Gastrocnemius medialis (tissue), 4 donors: ENCODE data around the gene ZNF518A.

Experiments
- POLR2A ChIP-seq, 2 donors: fragments of 450-650 bp; IDR thresholded peaks; one replicate each; pipeline ENCODE4 v1.6.1; 2017; ENCODE audit warnings: antibody characterized with exemption in 2 of 2, mild to moderate bottlenecking in 2 of 2, moderate library complexity in 2 of 2
- TF ChIP-seq, protein P1 (sequence below), 5 experiments: fragments of 450-650 bp in 3 of 5; fragments of 200-600 bp in 2 of 5; sonication (generic) in 2 of 5; IDR thresholded peaks in 4 of 5; conservative IDR thresholded peaks in 1 of 5; 1 replicate in 4 of 5; 2 replicates in 1 of 5; pipeline ENCODE4 v1.5.1; 2016 to 2019; ENCODE audit warnings: antibody characterized with exemption in 5 of 5, mild to moderate bottlenecking in 3 of 5, moderate library complexity in 3 of 5

GRCh38 chr10:96097865-96098264 is 32.2 kb upstream of the ZNF518A start:
- TF ChIP-seq, protein P1, sequence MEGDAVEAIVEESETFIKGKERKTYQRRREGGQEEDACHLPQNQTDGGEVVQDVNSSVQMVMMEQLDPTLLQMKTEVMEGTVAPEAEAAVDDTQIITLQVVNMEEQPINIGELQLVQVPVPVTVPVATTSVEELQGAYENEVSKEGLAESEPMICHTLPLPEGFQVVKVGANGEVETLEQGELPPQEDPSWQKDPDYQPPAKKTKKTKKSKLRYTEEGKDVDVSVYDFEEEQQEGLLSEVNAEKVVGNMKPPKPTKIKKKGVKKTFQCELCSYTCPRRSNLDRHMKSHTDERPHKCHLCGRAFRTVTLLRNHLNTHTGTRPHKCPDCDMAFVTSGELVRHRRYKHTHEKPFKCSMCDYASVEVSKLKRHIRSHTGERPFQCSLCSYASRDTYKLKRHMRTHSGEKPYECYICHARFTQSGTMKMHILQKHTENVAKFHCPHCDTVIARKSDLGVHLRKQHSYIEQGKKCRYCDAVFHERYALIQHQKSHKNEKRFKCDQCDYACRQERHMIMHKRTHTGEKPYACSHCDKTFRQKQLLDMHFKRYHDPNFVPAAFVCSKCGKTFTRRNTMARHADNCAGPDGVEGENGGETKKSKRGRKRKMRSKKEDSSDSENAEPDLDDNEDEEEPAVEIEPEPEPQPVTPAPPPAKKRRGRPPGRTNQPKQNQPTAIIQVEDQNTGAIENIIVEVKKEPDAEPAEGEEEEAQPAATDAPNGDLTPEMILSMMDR (IDR thresholded peaks at IDR 0.05 in 4 of 5, conservative IDR thresholded peaks at IDR 0.05 in 1 of 5), result no peak
- no peak for TF ChIP-seq POLR2A (IDR thresholded peaks at IDR 0.05)
